ENCODE data around the gene SFMBT2.

- TF ChIP-seq CTCF (IDR thresholded peaks at IDR 0.05) (no peak), POLR2AphosphoS5 (IDR thresholded peaks at IDR 0.05) (no peak), POLR2A (IDR thresholded peaks at IDR 0.05) (no peak)
These were observed 201.4 kb downstream of the SFMBT2 start for GRCh38 chr10:7209458-7209857.

Measured in suprapubic skin (tissue), 4 donors.